ENCODE results near the gene GKN2.

GRCh38 chr2:68915393-68915792 is 37.3 kb downstream of the GKN2 start:
- TF ChIP-seq, protein P1, sequence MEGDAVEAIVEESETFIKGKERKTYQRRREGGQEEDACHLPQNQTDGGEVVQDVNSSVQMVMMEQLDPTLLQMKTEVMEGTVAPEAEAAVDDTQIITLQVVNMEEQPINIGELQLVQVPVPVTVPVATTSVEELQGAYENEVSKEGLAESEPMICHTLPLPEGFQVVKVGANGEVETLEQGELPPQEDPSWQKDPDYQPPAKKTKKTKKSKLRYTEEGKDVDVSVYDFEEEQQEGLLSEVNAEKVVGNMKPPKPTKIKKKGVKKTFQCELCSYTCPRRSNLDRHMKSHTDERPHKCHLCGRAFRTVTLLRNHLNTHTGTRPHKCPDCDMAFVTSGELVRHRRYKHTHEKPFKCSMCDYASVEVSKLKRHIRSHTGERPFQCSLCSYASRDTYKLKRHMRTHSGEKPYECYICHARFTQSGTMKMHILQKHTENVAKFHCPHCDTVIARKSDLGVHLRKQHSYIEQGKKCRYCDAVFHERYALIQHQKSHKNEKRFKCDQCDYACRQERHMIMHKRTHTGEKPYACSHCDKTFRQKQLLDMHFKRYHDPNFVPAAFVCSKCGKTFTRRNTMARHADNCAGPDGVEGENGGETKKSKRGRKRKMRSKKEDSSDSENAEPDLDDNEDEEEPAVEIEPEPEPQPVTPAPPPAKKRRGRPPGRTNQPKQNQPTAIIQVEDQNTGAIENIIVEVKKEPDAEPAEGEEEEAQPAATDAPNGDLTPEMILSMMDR (conservative IDR thresholded peaks at IDR 0.05; ENCODE audit: low read length) = no peak
- no peak for TF ChIP-seq EZH2phosphoT487 (IDR thresholded peaks at IDR 0.05; ENCODE audit: borderline replicate concordance, low read depth, low read length)
